GM19025 (cell line): ENCODE results near the gene GDPD1.
"Not testable (repeated sequence)": the region's sequence is repeated elsewhere in the genome, so short reads cannot be mapped to it uniquely, and the experiment has no call there.

Source experiments
- ATAC-seq: cut with Tn5 transposase; IDR thresholded peaks from one replicate; pipeline ENCODE4 v1.9.1; 2021; ENCODE audit warnings: mild to moderate bottlenecking, low read depth, moderate library complexity; ENCODE audit not compliant: unreplicated experiment

The GDPD1 gene

DNA sequence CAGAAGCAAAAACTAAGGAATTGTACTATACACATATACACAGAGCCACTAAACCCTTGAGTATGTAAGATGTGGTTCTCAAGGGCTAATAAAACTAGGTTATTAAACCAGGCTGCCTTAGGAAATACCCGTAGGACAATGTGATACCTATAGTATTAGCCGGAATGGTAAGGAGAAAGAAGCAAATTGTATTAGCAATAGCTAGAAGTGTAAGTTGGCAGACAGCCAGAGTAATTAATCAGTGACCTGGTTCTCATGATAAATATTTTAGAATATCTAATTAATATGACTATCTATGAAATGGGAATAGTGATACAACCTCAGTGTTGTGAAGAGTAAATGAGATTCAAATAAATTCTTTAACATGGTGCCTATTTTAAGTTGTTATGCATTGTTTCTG, 18.6 kb downstream of the GDPD1 start:
- ATAC-seq, result no peak

DNA sequence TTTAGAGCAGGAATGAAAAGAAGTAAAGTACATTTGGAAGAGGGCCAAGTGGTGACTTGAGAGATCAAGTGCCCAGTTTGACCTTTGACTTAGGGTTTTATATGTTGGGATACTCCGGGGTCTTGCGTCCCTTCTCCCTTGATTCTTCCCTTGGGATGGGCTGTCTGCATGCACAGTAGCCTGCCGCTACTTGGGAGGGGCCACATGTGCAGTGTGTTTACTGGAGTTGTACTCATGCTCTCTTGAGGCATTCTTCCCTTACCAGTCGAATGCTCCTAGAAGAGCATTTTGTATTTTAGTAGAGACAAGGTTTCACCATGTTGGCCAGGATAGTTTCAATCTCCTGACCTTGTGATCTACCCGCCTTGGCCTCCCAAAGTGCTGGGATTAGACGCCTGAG, 23.8 kb downstream of the GDPD1 start:
- ATAC-seq, result no peak

DNA sequence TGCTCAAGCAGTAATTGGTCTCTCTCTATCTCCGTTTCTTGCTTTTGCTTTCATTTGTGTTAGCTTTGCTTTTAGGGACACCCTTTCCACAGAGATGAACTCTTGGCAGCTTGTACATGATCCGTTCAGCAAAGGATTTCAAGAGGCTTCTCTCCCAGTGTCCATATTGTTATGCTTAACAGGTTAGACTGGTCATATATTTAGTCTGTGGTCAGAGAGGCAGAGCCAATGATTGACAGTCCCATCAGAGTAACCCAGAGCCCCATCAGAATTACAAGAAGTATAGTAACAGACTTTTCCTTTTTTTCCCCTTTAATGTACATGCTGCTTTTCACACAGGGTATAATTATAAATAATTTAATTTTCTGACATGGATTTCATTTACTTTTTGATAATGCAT, 34.4 kb downstream of the GDPD1 start:
- ATAC-seq, result no peak

DNA sequence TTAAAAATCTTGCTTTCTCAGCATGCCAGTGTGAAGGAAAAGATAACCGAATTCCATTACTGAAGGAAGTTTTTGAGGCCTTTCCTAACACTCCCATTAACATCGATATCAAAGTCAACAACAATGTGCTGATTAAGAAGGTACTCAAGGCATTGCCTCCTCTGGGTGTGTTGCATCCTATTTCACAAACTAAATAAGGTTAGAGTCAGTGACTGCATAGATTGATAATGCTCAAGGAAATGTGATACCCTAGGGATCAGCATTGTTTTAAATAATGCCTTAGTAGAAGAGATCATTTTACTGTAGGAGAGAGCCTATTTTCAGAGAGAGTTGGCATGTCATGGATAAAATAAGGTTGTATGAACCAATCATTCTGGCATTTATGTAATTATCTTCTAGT, 36.8 kb downstream of the GDPD1 start:
- no peak for ATAC-seq

DNA sequence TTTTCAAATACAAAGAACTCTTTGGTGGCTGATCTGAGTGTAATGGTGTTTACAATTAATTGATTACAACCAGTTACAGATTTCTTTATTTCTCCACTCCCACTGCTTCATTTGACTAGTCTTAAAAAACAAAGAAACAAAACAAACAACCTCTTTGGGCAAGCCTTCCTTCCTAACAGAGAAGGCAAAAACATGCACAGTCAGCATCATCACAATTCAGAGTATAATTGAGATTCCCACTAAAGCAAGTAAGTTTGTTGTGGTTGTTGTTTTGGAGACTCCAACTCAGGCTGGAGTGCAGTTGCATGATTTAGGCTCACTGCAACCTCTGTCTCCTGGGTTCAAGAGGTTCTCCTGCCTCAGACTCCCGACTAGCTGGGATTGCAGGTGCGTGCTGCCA, 40.4 kb downstream of the GDPD1 start:
- no peak for ATAC-seq

DNA sequence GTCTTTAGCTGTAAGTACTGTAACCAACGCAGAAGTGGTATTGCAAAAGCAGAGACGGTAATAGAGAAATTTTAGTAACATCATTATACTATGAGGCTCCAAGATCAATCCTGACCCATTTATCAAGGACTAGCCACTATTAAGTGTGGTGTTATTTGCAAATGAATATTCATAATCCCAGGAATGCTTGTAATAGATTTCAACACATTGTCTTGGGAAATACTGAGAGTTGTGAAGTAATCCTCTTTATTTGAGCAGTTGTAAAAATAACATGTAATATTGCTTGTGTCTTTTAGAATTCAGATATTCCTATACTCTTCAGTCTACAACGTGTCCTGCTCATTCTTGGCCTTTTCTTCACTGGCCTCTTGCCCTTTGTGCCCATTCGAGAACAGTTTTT, 46.4 kb downstream of the GDPD1 start:
- ATAC-seq, result no peak

DNA sequence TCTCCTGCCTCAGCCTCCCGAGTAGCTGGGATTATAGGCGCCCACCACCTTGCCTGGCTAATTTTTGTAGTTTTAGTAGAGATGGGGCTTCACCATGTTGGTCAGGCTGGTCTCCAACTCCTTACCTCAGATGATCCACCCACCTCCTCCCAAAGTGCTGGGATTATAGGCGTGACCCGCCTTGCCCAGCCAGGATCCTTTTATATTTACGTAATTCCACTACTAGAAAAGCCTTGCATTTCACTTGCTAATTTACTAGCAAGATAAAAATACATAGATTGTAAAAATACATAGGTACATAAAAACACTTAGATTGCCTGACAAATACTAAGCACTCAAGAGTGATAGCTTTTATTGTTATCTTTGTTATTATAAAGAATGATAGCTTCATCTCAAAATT, 47.5 kb downstream of the GDPD1 start:
- no peak for ATAC-seq

DNA sequence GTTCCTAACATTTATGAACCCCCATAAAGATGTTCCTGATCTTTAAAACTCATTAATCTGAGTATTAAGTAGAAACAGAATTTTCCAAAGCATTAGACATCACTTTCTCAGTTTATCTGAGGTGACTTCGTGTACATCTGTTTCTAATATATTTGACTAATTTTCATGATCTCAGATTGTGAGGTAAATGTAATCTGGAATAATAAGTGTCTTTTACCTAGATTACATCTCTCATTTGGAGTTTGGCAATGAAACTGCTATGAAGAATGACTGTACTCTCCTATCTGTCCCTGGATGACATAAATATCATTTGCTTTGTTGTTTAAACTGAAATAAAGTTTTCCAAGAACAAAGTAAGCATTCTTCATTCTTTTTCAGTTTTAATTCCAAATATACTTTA, 55.3 kb downstream of the GDPD1 start:
- no peak for ATAC-seq

DNA sequence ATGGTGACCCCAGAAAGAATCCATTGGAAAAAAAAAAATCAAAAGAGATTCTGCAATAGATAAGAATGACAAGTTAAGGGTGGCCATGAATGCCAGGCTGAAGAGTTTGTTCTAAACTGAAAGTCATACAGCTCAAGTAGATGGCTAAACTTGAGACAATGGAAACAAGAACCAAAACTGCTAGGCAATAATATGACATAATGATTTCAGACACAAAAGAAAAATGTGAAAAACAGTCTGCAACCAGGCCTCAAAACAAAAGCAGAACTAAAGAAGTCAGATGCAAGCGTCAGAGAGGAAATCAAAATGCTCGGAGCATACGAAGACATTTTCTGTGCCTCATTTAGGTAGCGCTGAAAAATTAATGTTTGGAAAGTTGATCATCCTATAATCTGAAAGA, 56.7 kb downstream of the GDPD1 start:
- ATAC-seq, result no peak

DNA sequence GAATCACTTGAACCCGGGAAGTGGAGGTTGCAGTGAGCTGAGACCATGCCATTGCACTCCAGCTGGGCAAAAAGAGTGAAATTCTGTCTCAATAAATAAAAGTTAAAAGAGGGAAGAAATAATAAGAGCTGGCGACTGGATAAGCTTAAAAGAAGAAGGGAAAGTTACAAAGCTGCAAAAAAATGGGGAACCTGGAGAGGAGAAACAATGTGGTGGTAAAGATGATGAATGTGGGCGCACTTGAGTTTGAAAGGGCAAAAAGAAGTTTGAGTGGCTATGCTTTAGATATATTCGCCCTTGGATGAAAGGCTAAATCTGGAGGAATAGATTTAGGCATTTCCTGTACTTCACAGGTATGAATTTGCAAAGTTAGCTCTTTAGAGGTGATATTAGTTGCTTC, 58.1 kb downstream of the GDPD1 start:
- no peak for ATAC-seq

DNA sequence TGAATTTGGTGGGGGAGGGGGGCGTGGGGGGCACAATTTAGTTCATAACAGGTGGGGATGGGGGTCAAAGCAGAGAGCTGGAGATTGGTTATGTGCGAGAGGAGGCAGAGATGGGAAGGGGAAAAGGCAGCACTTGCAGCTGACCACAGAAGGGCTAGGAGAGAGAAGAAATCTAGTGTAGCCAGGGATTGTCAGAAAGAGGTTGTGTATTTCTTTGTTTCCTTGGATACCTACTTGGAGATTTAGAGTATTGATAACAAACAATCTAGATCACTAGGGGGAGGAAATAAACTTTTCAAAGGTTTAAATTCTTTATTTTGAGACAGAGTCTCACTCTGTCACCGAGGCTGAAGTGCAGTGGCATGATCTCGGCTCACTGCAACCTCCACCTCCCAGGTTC, 64.0 kb downstream of the GDPD1 start:
- no peak for ATAC-seq

DNA sequence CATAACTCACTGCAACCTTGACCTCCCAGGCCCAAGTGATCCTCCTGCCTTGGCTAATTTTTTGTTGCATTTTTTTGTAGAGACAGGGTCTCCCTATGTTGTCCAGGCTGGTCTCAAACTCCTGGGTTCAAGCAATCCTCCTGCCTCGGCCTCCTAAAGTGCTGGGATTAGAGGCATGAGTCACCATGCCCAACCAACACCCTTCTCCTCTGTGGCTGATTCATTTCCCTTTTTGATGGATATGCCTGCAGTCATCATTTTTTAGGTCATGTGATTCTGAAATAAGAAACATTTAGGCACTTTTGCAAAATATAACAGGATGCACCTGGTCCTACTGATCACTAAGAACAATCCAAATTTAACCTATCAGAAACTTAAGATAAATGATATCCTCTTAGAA, 67.1 kb downstream of the GDPD1 start:
- no peak for ATAC-seq

DNA sequence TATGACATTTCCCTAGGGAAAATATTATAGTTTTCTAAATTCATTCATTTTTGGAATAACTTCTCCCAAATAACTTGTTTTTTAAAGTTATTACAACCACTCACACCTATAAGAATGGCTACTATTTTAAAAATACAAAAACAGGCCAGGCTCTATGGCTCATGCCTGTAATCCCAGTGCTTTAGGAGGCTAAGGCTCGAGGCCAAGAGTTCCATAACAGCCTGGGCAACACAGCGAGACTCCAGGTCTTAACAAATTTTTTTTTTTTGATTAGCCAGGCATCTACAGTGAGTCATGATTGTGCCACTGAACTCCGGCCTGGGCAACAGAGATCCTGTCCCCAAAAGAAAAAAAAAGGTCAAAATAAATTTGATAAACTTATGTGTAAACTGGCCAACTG, 67.6 kb downstream of the GDPD1 start:
- ATAC-seq, result no peak

DNA sequence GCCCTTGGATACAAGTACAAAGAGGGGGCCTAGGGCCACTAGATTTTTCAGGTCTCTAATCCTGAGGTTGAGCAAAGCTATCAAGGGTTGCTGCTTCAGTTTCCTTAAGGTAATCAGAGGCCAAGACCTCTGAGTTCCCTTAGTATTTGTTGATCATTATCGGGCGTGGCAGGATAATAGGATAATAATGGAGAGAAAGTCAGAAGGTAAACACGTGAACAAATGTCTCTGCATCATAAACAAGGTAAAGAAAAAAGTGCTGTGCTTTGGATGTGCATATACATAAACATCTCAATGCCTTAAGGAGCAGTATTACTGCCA, 69.6 kb downstream of the GDPD1 start:
- ATAC-seq, result no peak

DNA sequence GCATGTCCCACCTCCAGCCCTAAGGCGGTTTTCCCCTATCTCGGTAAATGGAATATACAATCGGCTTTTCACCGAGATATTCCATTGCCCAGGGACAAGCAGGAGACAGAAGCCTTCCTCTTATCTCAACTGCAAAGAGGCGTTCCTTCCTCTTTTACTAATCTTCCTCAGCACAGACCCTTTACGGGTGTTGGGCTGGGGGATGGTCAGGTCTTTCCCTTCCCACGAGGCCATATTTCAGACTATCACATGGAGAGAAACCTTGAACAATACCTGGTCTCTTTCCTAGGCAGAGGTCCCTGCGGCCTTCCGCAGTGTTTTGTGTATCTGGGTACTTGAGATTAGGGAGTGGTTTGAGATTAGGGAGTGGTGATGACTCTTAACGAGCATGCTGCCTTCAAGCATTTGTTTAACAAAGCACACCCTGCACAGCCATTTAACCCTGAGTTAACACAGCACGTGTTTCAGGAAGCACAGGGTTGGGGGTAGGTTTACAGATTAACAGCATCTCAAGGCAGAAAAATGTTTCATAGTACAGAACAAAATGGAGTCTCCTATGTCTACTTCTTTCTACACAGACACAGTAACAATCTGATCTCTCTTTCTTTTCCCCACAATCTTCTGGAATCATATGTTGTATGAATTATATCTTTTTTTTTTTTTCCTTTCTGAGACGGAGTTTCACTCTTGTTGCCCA, 70.1 kb downstream of the GDPD1 start:
- ATAC-seq, result not testable (repeated sequence)

DNA sequence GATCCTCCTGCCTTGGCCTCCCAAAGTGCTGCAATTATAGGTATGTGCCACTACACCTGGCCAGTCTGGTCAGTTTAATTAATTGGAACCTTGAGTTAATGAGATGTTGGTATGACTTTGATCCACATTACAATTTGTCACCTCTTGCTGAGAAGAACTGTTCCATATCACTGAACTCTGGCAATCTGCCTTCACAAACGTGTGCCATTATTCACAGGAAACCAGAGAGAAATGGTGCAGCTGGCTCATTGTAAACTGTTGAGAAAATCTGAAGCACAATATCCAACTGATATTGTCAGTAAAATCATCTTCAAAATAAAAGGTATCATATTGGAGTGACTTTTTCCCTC, 71.8 kb downstream of the GDPD1 start:
- ATAC-seq, result no peak

DNA sequence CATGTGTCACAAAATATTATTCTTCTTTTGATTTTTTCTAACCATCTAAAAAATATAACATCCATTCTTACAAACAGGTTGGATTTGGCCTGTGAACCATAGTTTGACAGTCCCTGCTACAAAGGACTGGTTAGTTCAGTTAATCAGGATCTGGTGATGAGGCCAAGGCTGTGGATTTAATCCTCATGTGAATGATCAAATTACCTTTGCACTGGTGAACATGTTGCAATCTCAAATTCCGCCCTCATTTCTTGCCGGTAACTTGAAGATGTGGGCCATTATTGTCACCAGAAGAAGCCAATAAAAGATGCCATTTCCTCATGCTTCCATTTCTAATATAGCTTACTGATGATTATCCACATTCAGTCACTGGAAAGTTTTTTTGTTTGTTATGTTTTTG, 75.9 kb downstream of the GDPD1 start:
- ATAC-seq, result no peak

DNA sequence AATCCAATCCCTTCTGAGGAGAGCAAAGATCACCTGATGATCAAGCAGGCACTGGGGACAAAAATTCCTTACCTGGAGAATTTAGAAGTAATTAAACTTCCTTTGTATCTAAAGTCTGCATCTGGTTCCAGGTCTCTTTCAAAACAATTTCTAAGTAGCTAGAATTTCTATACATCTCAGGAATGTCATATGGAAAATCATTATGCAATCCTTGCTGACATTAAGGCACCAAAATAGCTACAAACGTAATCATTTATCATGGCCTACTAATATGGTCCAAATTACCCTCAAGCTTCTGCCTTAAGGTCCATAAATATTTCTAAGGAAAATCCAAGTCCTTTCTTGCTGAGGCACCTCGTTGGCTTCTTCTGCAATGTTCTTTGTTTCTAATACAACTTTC, 78.2 kb downstream of the GDPD1 start:
- ATAC-seq, result no peak

DNA sequence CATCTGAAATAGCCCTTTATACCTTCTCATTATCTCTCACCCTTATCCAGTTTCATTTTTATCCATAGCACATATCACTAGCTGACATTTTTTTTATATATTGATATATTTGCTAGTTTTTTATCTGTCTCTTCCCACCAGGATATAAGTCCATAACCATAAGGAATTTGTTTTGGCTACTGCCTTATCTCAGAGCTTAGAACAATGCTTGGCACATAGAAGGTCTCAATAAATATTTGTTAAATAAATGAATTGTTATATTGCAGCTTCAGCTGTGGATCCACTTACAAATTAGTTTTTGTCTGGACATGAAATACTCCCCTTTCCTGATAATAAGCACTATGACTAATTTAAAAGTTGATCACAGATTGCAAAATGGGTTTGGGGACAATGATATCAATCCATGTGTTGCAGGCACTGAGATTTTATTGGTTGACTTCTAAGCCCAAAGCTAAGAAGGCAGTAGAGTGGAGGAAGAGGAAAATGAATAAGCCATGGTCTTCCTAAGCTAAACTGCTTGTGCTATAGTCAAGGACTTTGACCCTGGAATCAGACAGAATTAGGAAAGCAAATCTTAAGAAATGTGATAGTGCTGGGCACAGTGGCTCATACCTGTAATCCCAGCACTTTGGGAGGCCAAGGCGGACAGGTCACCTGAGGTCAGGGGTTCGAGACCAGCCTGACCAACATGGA, 79.2 kb downstream of the GDPD1 start:
- ATAC-seq, result no peak

DNA sequence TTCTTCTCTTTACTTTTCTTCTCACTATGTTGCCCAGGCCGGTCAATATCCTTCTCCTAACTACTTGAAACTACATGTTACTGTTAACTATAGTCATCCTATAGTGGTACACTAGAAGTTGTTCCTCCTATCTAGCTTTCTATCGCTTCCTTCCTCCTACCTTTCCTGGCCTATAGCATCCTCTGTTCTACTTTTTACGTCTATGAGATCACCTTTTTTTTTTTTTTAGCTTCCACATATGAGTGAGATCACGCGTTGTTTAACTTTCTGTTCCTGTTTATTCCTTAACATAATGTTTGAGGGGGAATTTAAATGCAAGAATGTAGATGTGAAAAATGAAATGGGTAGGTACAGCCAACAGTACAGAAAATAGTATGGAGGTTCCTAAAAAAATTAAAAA, 80.6 kb downstream of the GDPD1 start:
- no peak for ATAC-seq

DNA sequence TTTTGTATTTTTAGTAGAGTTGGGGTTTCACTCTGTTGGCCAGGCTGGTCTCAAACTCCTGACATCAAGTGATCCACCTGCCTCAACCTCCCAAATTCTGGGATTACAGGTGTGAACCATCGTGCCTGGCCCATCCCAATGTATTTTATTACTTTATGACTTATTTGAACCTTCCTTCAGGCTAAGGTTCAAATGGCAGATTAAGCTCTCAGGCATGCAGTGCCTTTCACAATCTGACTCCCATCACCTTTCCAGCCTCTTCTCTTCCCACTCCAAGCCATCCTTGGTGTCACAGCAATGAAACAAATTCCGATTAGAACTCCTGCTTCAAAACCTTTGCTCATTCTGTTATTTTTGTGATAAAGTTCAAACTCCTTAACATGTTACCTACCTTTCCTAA, 84.5 kb downstream of the GDPD1 start:
- ATAC-seq, result no peak

DNA sequence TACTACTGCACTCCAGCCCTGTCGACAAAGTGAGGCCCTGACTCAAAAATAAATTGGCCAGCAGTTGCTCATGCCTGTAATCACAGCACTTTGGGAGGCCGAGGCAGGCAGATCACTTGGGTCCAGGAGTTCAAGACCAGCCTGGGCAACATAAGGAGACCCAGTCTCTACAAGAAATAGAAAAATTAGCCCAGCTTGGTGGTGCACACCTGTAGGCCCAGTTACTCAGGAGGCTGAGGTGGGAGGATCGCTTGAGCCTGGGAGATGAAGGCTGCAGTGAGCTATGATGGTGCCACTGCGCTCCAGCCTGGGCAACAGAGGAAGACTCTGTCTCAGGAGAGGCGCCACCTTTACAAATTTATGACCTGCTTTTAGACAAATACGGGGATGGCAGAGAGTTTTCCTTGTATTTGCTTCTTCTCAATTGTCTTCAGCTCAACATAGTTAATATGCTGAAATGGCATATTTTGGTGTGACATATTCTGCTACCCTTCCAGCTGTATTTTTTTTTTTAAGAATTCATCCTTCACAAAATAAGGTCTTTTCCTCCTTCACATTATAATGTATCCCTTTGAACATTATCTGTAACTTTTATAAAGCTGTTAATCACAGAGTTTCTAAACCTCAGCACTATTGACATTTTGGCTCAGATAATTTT, 90.1 kb downstream of the GDPD1 start:
- no peak for ATAC-seq
